Measurements from ENCODE around the gene EXD3.

DNA sequence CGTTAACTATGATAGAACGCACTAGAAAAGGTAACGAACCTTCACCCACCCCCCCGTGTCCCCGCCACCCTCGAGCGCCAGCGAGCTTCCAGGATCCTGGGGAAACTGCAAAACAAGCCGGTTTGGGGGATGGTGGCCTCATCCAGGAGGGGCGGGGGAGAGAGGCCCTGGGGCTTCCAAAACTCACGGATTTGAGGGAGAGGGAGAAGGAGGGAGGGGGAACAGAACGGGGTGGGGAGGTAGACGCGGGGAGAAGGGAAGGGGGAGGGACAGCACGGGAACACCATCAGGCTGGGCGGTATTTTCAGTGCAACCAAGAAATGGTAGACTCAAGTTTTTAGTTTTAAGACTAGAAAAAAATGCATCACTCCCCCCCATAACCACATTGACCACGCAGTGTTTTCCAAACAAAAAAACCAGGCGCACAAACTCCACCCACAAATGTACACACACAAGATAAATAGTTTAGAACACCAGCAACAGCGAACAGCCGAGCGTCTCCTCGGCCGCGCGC lies 122.3 kb downstream of the EXD3 start:
- no peak for TF ChIP-seq POLR2A (IDR thresholded peaks at IDR 0.05)
- TF ChIP-seq, protein P1, sequence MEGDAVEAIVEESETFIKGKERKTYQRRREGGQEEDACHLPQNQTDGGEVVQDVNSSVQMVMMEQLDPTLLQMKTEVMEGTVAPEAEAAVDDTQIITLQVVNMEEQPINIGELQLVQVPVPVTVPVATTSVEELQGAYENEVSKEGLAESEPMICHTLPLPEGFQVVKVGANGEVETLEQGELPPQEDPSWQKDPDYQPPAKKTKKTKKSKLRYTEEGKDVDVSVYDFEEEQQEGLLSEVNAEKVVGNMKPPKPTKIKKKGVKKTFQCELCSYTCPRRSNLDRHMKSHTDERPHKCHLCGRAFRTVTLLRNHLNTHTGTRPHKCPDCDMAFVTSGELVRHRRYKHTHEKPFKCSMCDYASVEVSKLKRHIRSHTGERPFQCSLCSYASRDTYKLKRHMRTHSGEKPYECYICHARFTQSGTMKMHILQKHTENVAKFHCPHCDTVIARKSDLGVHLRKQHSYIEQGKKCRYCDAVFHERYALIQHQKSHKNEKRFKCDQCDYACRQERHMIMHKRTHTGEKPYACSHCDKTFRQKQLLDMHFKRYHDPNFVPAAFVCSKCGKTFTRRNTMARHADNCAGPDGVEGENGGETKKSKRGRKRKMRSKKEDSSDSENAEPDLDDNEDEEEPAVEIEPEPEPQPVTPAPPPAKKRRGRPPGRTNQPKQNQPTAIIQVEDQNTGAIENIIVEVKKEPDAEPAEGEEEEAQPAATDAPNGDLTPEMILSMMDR (IDR thresholded peaks at IDR 0.05): no peak
